ENCODE data around the gene TSTD1.
A peak's percentile ranks its signal among the peaks of the same experiment; 100 is the strongest.

The TSTD1 gene

DNA sequence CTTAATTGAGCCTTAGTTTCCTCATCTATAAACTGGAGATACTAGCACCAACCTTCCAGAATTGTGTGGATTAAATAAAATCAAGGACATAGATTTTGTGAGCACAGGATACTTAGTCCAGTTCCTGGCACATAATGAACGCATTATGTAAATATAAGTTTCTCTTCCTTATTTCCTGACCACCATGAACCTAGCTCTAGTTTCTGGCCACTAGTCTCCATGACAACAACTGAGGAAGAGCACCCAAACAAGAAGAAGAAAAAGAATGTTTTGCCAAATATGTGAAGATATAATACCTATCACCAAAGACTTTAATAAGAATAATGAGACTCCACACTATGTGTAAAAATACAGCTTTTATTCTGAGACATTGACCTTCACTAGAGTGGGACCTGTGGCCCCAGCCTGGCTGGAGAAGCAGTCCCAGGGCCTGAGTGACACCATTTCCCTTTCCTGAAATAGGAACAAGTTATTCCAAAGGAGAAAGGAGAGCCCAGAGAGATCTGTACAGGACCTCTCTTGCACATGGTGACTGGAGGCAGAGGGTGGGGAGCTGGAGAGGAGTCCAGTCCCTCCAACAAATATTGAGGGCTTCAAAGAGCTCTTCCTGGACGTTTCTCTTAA, 8.0 kb upstream of the TSTD1 start:
- Histone ChIP-seq H3K4me3 (ENCODE audit: insufficient read length, low read depth) (peak overlapping the region; percentile 86), H3K36me3 (ENCODE audit: insufficient read depth, insufficient read length, low read length) (peaks cover 34% of the 10 kb centered on the region), H3K9ac (ENCODE audit: insufficient read length, low read depth) (no peak overlapping the region), H3K27me3 (ENCODE audit: insufficient read depth, insufficient read length) (no peaks in the 10 kb centered on the region), H3K4me1 (ENCODE audit: insufficient read depth, insufficient read length) (no peaks in the 10 kb centered on the region), H3K9me3 (ENCODE audit: insufficient read depth, low read length) (peaks cover 40% of the 10 kb centered on the region)
- no peak for DNase-seq (ENCODE audit: low read depth, low spot score)
- no peak for TF ChIP-seq YY1 (IDR thresholded peaks at IDR 0.05; ENCODE audit: insufficient read depth, insufficient read length)
- TF ChIP-seq ZNF274 (IDR thresholded peaks at IDR 0.05; ENCODE audit: low read depth, low read length): no peak
- TF ChIP-seq SUZ12 (IDR thresholded peaks at IDR 0.05; ENCODE audit: extremely low read depth, insufficient read depth, insufficient read length): no peak

DNA sequence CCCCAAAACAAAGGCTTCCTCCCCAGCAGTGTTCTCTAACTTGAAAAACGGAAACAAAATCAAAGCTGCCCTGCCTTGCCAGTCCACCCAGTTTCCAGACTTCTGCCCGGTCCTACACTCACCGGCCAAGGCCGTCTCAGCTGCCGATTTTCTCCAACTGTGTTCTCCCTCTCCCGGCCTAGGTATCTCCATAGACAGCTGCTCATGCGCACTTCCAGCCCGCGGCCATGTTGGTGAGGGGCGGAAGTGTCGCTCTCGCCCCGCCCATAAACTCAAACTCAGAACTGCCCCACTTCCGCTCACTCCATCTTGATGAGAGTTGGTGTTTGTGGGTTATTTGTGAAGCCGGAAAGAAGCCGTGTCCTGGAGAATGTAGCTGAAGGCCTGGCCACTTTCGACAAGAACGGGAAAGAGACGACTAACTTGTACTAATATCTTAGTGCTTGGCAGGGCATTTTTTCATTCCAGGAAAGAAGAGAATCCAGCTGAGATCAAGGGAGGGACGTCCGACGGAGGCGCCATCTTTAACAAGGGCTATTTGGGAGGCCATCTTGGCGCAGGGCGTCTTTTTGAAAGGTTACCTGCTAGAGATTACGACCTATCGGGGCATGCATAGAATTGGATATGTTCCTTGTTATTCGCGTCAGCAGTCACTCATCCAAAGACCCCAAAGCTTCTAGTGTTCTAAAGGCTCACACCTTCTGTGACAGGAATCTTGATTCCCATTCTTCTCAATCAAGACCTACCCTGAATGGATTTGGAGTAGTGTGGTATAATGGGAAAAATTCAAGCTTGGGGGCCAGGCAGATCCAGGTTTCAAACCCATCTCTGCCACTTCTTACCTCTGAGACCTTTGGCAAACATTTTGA, 7.2 kb upstream of the TSTD1 start, which contains the start of gene USF1:
USF1 (minus strand) TSS at position 242 of the 869 bp plus-strand sequence. CDS start 2,702 bp downstream, outside the sequence.
- peak; percentile 99 for DNase-seq (ENCODE audit: low read depth, low spot score)
- peaks cover 41% of the 10 kb centered on the region for H3K36me3 ChIP-seq (ENCODE audit: insufficient read depth, insufficient read length, low read length)
- TF ChIP-seq ZNF274 (IDR thresholded peaks at IDR 0.05; ENCODE audit: low read depth, low read length) (no peak), YY1 (IDR thresholded peaks at IDR 0.05; ENCODE audit: insufficient read depth, insufficient read length) (peak; percentile 97)

DNA sequence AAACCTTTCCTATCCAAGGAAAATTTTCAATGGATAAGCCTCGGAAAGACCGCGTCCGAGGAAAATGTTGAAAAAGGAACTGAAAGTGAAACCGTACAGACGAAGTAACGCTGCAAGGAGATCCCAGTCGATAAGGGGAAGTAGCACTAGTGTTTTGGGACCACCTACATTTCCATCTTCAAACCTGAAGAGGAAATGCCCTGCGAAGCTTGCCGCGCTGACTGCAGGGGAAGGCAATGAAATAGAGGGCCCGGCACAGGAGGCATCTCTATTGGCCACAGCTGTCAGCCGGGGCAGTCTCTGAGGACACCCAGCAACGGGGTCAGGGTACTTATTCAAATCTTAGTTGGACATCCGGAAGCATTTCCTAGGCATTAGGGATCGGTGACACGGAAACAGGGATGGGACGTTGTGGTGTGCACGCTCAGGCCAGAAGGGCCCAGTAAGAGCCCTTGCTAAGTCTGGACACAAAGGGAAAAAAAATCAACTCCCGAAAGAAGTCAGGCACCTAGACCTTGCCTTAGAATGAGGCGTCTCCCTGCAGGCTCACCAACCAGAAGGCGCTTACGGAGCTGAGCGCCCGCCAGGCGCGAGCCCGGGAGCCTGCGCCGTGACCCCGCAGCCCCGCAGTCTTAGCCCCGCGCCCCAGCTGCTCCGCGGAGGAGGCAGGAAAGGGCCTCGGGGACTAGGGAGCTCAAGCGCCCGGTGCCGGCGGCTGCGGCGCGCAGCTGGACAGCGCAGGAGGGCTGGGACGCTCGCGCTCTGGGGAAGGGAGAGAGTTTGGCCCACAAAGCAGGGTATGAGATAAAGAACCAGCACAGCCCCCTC, 6.4 kb upstream of the TSTD1 start:
- Histone ChIP-seq H3K4me3 (ENCODE audit: insufficient read length, low read depth) (peak overlapping the region; percentile 86), H3K27me3 (ENCODE audit: insufficient read depth, insufficient read length) (no peaks in the 10 kb centered on the region), H3K4me1 (ENCODE audit: insufficient read depth, insufficient read length) (peaks cover 2% of the 10 kb centered on the region), H3K36me3 (ENCODE audit: insufficient read depth, insufficient read length, low read length) (peaks cover 49% of the 10 kb centered on the region), H3K9ac (ENCODE audit: insufficient read length, low read depth) (peak overlapping the region; percentile 95), H3K9me3 (ENCODE audit: insufficient read depth, low read length) (peaks cover 39% of the 10 kb centered on the region)
- DNase-seq (ENCODE audit: low read depth, low spot score): peak; percentile 28
- TF ChIP-seq SUZ12 (IDR thresholded peaks at IDR 0.05; ENCODE audit: extremely low read depth, insufficient read depth, insufficient read length): no peak
- TF ChIP-seq YY1 (IDR thresholded peaks at IDR 0.05; ENCODE audit: insufficient read depth, insufficient read length): no peak
- TF ChIP-seq ZNF274 (IDR thresholded peaks at IDR 0.05; ENCODE audit: low read depth, low read length): no peak

More for the DNA sequence above, 7.2 kb upstream of the TSTD1 start, which contains the start of gene USF1:
- peaks cover 2% of the 10 kb centered on the region for H3K4me1 ChIP-seq (ENCODE audit: insufficient read depth, insufficient read length)
- peak within 1 kb of the TSS; percentile 95 for H3K9ac ChIP-seq (ENCODE audit: insufficient read length, low read depth)
- peak within 1 kb of the TSS; percentile 86 for H3K4me3 ChIP-seq (ENCODE audit: insufficient read length, low read depth)
- H3K9me3 ChIP-seq (ENCODE audit: insufficient read depth, low read length): peaks cover 40% of the 10 kb centered on the region
- H3K27me3 ChIP-seq (ENCODE audit: insufficient read depth, insufficient read length): no peaks in the 10 kb centered on the region

DNA sequence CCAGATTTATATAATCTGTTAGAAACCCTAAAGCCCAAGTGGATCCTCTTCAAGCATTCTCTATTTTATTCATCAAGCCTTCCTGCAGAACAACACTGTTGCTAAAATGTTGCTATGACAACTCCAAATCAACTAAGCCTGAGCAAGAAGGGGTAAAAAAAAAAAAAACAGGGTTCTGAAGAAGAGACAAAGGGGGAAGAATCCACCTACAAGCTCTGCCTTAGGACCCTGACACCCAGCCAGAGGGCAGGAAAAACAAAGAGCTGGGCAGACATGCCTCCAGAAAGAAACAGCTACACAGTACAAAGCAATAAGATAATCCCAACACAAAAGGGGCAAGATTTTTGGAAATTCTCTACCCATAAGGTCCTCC, 5.8 kb upstream of the TSTD1 start:
- Histone ChIP-seq H3K27me3 (ENCODE audit: insufficient read depth, insufficient read length) (no peaks in the 10 kb centered on the region), H3K4me1 (ENCODE audit: insufficient read depth, insufficient read length) (peaks cover 2% of the 10 kb centered on the region), H3K9me3 (ENCODE audit: insufficient read depth, low read length) (peaks cover 33% of the 10 kb centered on the region), H3K9ac (ENCODE audit: insufficient read length, low read depth) (peak overlapping the region; percentile 95), H3K36me3 (ENCODE audit: insufficient read depth, insufficient read length, low read length) (peaks cover 54% of the 10 kb centered on the region), H3K4me3 (ENCODE audit: insufficient read length, low read depth) (peak overlapping the region; percentile 86)
- TF ChIP-seq SUZ12 (IDR thresholded peaks at IDR 0.05; ENCODE audit: extremely low read depth, insufficient read depth, insufficient read length) (no peak), YY1 (IDR thresholded peaks at IDR 0.05; ENCODE audit: insufficient read depth, insufficient read length) (no peak), ZNF274 (IDR thresholded peaks at IDR 0.05; ENCODE audit: low read depth, low read length) (no peak)
- no peak for DNase-seq (ENCODE audit: low read depth, low spot score)

DNA sequence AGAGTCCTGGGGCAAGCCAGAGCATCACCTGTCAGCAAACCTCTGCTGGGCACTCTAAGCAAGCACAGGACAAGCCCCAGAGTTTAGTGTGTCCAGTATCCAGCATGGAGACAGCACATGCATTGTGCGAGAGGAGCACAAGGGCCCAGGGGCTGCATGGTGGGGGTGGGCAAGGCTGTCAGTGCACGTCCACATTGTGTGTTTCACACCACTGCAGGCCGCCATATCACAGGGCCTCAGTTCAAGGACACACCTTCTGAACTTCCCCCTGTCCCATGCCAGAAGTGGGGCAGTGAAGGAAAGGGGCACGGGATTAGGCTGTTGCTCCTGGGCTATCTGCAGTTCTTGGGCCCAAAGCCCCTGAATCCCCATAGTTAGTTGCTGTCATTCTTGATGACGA, 782 bp upstream of the TSTD1 start:
- H3K36me3 ChIP-seq (ENCODE audit: insufficient read depth, insufficient read length, low read length): peaks cover 61% of the 10 kb centered on the region
- no peak for TF ChIP-seq YY1 (IDR thresholded peaks at IDR 0.05; ENCODE audit: insufficient read depth, insufficient read length)
- no peak for TF ChIP-seq SUZ12 (IDR thresholded peaks at IDR 0.05; ENCODE audit: extremely low read depth, insufficient read depth, insufficient read length)
- H3K27me3 ChIP-seq (ENCODE audit: insufficient read depth, insufficient read length): no peaks in the 10 kb centered on the region
- H3K9ac ChIP-seq (ENCODE audit: insufficient read length, low read depth): no peak overlapping the region
- DNase-seq (ENCODE audit: low read depth, low spot score): no peak
- peaks cover 2% of the 10 kb centered on the region for H3K4me1 ChIP-seq (ENCODE audit: insufficient read depth, insufficient read length)
- no peaks in the 10 kb centered on the region; the same call in 1 of the 2 replicates for H3K9me3 ChIP-seq (ENCODE audit: insufficient read depth, low read length)
- H3K4me3 ChIP-seq (ENCODE audit: insufficient read length, low read depth): no peak overlapping the region

DNA sequence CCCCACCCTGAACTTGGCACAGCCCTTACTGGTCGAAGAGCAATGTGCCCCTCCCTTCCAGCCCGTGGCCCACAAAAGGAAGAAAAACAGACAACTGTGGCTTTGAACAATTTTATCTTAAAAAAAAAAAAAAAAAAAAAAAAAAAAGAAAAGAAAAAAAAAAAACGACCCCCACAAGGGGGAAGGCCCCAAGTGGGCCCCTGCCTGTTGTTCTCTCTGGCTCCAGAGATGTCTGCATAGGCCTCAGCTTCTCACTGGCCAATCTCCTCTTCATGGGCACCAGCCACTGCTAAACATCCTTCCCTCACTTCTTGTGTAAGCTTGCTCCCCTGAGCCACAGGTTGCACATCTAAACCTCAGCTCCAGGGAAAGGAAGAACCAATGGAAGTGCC, 386 bp upstream of the TSTD1 start:
- Histone ChIP-seq H3K9ac (ENCODE audit: insufficient read length, low read depth) (no peak overlapping the region), H3K27me3 (ENCODE audit: insufficient read depth, insufficient read length) (no peaks in the 10 kb centered on the region), H3K36me3 (ENCODE audit: insufficient read depth, insufficient read length, low read length) (peaks cover 61% of the 10 kb centered on the region), H3K4me1 (ENCODE audit: insufficient read depth, insufficient read length) (peaks cover 2% of the 10 kb centered on the region), H3K4me3 (ENCODE audit: insufficient read length, low read depth) (no peak overlapping the region), H3K9me3 (ENCODE audit: insufficient read depth, low read length) (no peaks in the 10 kb centered on the region; the same call in 1 of the 2 replicates)
- TF ChIP-seq SUZ12 (IDR thresholded peaks at IDR 0.05; ENCODE audit: extremely low read depth, insufficient read depth, insufficient read length) (no peak), YY1 (IDR thresholded peaks at IDR 0.05; ENCODE audit: insufficient read depth, insufficient read length) (no peak), ZNF274 (IDR thresholded peaks at IDR 0.05; ENCODE audit: low read depth, low read length) (no peak)
- no peak for DNase-seq (ENCODE audit: low read depth, low spot score)
